ENCODE data around the gene KIRREL1. TPM values are rescaled to one million over a fixed set of nuclear protein-coding genes. Genes with fewer than 3 reads are reported as not detected.

Gene KIRREL1
- total and polyA plus RNA-seq, 2 experiments from 2014 or later: 5.1 to 35.2 TPM

- H3K4me3 Mint-ChIP-seq: no peak overlapping the region
- ATAC-seq (no peak), DNase-seq (ENCODE audit: low spot score) (no peak)
- 0 out of 2 replicates have a peak, but pooled peaks cover 3% of the 10 kb centered on the region for H3K9me2 ChIP-seq (ENCODE audit: insufficient read depth)
- H3K27me3 Mint-ChIP-seq (ENCODE audit: insufficient read depth, low read depth, poor library complexity): peaks cover 7% of the 10 kb centered on the region
- peaks cover 55% of the 10 kb centered on the region for H3K79me2 ChIP-seq (replicated peaks; ENCODE audit: insufficient read depth)
- H3K4me1 ChIP-seq (ENCODE audit: insufficient read depth): peaks cover 33% of the 10 kb centered on the region
- no peak overlapping the region for H3K27ac ChIP-seq (ENCODE audit: low read depth)
- TF ChIP-seq NANOG (IDR thresholded peaks at IDR 0.05; ENCODE audit: borderline replicate concordance): no peak
- TF ChIP-seq ZNF114 (CRISPR knock-in tag; IDR thresholded peaks at IDR 0.05): no peak
- no peak for TF ChIP-seq CREB1 (CRISPR knock-in tag; IDR thresholded peaks at IDR 0.05; ENCODE audit: low read depth)
- no peak overlapping the region for H3K4me2 ChIP-seq
- H2AFZ ChIP-seq: no peak overlapping the region
- no peaks in the 10 kb centered on the region for H3K9me3 Mint-ChIP-seq
- H3K36me3 ChIP-seq (ENCODE audit: insufficient read depth): no peaks in the 10 kb centered on the region
- H3K4me3 ChIP-seq: no peak overlapping the region
- no peaks in the 10 kb centered on the region for H3K27me3 ChIP-seq (ENCODE audit: insufficient read depth)
- H3K4me1 Mint-ChIP-seq: peaks cover 59% of the 10 kb centered on the region
- H3F3A ChIP-seq (replicated peaks; ENCODE audit: low read depth): no peaks in the 10 kb centered on the region
- H4K20me1 ChIP-seq (replicated peaks; ENCODE audit: insufficient read depth): peaks cover 29% of the 10 kb centered on the region
- peaks cover 3% of the 10 kb centered on the region; the same call in 2 of the 3 replicates for H3K36me3 Mint-ChIP-seq (ENCODE audit: low read depth)
- no peak overlapping the region for H3K27ac Mint-ChIP-seq
Observed at GRCh38 chr1:158058237-158058985, 65.0 kb downstream of the KIRREL1 start.

- no peaks in the 10 kb centered on the region for H3K36me3 ChIP-seq (ENCODE audit: insufficient read depth)
- H3K27ac ChIP-seq (ENCODE audit: low read depth): peak overlapping the region; percentile 88
- Mint-ChIP-seq H3K36me3 (ENCODE audit: low read depth) (peaks cover 8% of the 10 kb centered on the region; the same call in 1 of the 3 replicates), H3K27me3 (ENCODE audit: insufficient read depth, low read depth, poor library complexity) (peaks cover 5% of the 10 kb centered on the region), H3K4me3 (no peak overlapping the region; the same call in 2 of the 3 replicates), H3K9me3 (no peaks in the 10 kb centered on the region), H3K4me1 (peaks cover 50% of the 10 kb centered on the region), H3K27ac (peak overlapping the region; percentile 14; the same call in 1 of the 2 replicates)
- H3K27me3 ChIP-seq (ENCODE audit: insufficient read depth): no peaks in the 10 kb centered on the region
- H3F3A ChIP-seq (replicated peaks; ENCODE audit: low read depth): no peaks in the 10 kb centered on the region
- peak overlapping the region; percentile 58 for H3K4me2 ChIP-seq
- no peak overlapping the region for H2AFZ ChIP-seq
- no peak overlapping the region for H3K4me3 ChIP-seq
- H3K79me2 ChIP-seq (replicated peaks; ENCODE audit: insufficient read depth): peaks cover 62% of the 10 kb centered on the region
- ATAC-seq (peak; percentile 74), DNase-seq (ENCODE audit: low spot score) (peak; percentile 85)
- H3K4me1 ChIP-seq (ENCODE audit: insufficient read depth): peaks cover 33% of the 10 kb centered on the region
- 0 out of 2 replicates have a peak, but pooled peaks cover 3% of the 10 kb centered on the region for H3K9me2 ChIP-seq (ENCODE audit: insufficient read depth)
- peaks cover 33% of the 10 kb centered on the region for H4K20me1 ChIP-seq (replicated peaks; ENCODE audit: insufficient read depth)
- no peak for TF ChIP-seq JUNB (IDR thresholded peaks at IDR 0.05; ENCODE audit: unreplicated experiment)
- TF ChIP-seq POLR2AphosphoS5 (IDR thresholded peaks at IDR 0.05; ENCODE audit: low read depth): no peak
- TF ChIP-seq ETS1 (IDR thresholded peaks at IDR 0.05): no peak
- no peak for TF ChIP-seq STAT1 (IDR thresholded peaks at IDR 0.05; ENCODE audit: unreplicated experiment)
- no peak for TF ChIP-seq ZNF114 (CRISPR knock-in tag; IDR thresholded peaks at IDR 0.05)
- TF ChIP-seq EZH2phosphoT487 (IDR thresholded peaks at IDR 0.05; ENCODE audit: unreplicated experiment): no peak
- TF ChIP-seq ZNF462 (CRISPR knock-in tag; IDR thresholded peaks at IDR 0.05): no peak
- TF ChIP-seq CREB1 (CRISPR knock-in tag; IDR thresholded peaks at IDR 0.05; ENCODE audit: low read depth): no peak
- no peak for TF ChIP-seq ZNF331 (CRISPR knock-in tag; IDR thresholded peaks at IDR 0.05; ENCODE audit: low read depth)
Observed at GRCh38 chr1:158059984-158060383, 66.5 kb downstream of the KIRREL1 start.

All from GM23338 (cell line).